MM.1S (cell line): Measurements from ENCODE around the gene FAM186B.

Source experiments
- DNase-seq: peaks from one replicate; pipeline ENCODE4 v3.0.0-alpha.2; 2015
- H2AFZ ChIP-seq: fragments of 300-600 bp; sonication (generic); 2 replicates; pipeline ENCODE4 v1.6.0; 2016; ENCODE audit warnings: antibody characterized with exemption, low read length
- H3F3A ChIP-seq: fragments of 300-600 bp; sonication (generic); 2 replicates; pipeline ENCODE4 v1.6.1; 2016; ENCODE audit warnings: mild to moderate bottlenecking, antibody characterized with exemption, low read length, moderate library complexity, mixed read lengths; ENCODE audit not compliant: insufficient read depth
- H3K27ac ChIP-seq: fragments of 300-600 bp; sonication (generic); 2 replicates; pipeline ENCODE4 v1.5.1; 2016; ENCODE audit warnings: mild to moderate bottlenecking, low read length
- H3K27me3 ChIP-seq: fragments of 300-600 bp; sonication (generic); replicated peaks from 2 replicates; pipeline ENCODE4 v1.6.0; 2016; ENCODE audit warnings: low read length; ENCODE audit not compliant: insufficient read depth
- H3K36me3 ChIP-seq: fragments of 300-600 bp; sonication (generic); replicated peaks from 2 replicates; pipeline ENCODE4 v1.6.1; 2016; ENCODE audit warnings: mild to moderate bottlenecking, low read length, mixed read lengths; ENCODE audit not compliant: insufficient read depth
- H3K4me1 ChIP-seq: fragments of 300-600 bp; sonication (generic); 2 replicates; pipeline ENCODE4 v1.6.1; 2016; ENCODE audit warnings: low read length, mixed read lengths
- H3K4me2 ChIP-seq: fragments of 300-600 bp; sonication (generic); 2 replicates; pipeline ENCODE4 v1.6.0; 2016; ENCODE audit warnings: low read depth, low read length
- H3K4me3 ChIP-seq: fragments of 300-600 bp; sonication (generic); 2 replicates; pipeline ENCODE4 v1.5.1; 2016; ENCODE audit warnings: low read length, mixed read lengths
- H3K79me2 ChIP-seq: fragments of 300-600 bp; sonication (generic); 2 replicates; pipeline ENCODE4 v1.6.1; 2016; ENCODE audit warnings: mixed run types, low read length, mixed read lengths
- H3K9ac ChIP-seq: fragments of 300-600 bp; sonication (generic); 2 replicates; pipeline ENCODE4 v1.6.1; 2016; ENCODE audit warnings: low read length, mixed read lengths
- H3K9me2 ChIP-seq: fragments of 300-600 bp; sonication (generic); replicated peaks from 2 replicates; pipeline ENCODE4 v1.6.1; 2016; ENCODE audit warnings: mild to moderate bottlenecking, low read length, mixed read lengths; ENCODE audit not compliant: insufficient read depth
- H3K9me3 ChIP-seq: fragments of 300-600 bp; sonication (generic); replicated peaks from 2 replicates; pipeline ENCODE4 v1.6.1; 2016; ENCODE audit warnings: mild to moderate bottlenecking, low read length, mixed read lengths; ENCODE audit not compliant: insufficient read depth
- H4K20me1 ChIP-seq: fragments of 300-600 bp; sonication (generic); 2 replicates; pipeline ENCODE4 v1.6.1; 2016; ENCODE audit warnings: mild to moderate bottlenecking, low read length, moderate library complexity, mixed read lengths; ENCODE audit not compliant: insufficient read depth
- CTCF ChIP-seq: fragments of 300-600 bp; sonication (generic); IDR thresholded peaks from 2 replicates; pipeline ENCODE4 v1.5.1; 2016; ENCODE audit warnings: antibody characterized with exemption, low read length, mixed read lengths
- EZH2 ChIP-seq: fragments of 300-600 bp; sonication (generic); optimal IDR thresholded peaks from 2 replicates; pipeline ENCODE3; 2017; ENCODE audit warnings: low read depth, mild to moderate bottlenecking, antibody characterized with exemption, low read length, mixed read lengths
- EZH2phosphoT487 ChIP-seq: fragments of 300-600 bp; sonication (generic); IDR thresholded peaks from 2 replicates; pipeline ENCODE4 v1.6.1; 2018; ENCODE audit warnings: antibody characterized with exemption, low read length

The FAM186B gene

GRCh38 chr12:49540229-49541139, 65.0 kb downstream of the FAM186B start:
- H3K9ac ChIP-seq: no peak overlapping the region
- 0 out of 2 replicates have a peak, but pooled peaks cover 7% of the 10 kb centered on the region for H3F3A ChIP-seq
- TF ChIP-seq EZH2: no peak
- no peak for TF ChIP-seq CTCF
- no peak for TF ChIP-seq EZH2phosphoT487
- no peaks in the 10 kb centered on the region for H3K9me3 ChIP-seq
- DNase-seq: no peak
- no peaks in the 10 kb centered on the region for H4K20me1 ChIP-seq
- H2AFZ ChIP-seq: no peak overlapping the region
- no peaks in the 10 kb centered on the region for H3K36me3 ChIP-seq
- H3K4me1 ChIP-seq: no peaks in the 10 kb centered on the region
- no peaks in the 10 kb centered on the region for H3K79me2 ChIP-seq
- H3K4me2 ChIP-seq: no peak overlapping the region
- no peaks in the 10 kb centered on the region for H3K9me2 ChIP-seq
- no peak overlapping the region for H3K27ac ChIP-seq
- no peak overlapping the region for H3K4me3 ChIP-seq
- peaks cover 35% of the 10 kb centered on the region for H3K27me3 ChIP-seq

- Histone ChIP-seq H3K4me3 (no peak overlapping the region), H3K4me2 (no peak overlapping the region), H4K20me1 (no peaks in the 10 kb centered on the region), H3K27me3 (peaks cover 35% of the 10 kb centered on the region), H2AFZ (no peak overlapping the region), H3K9ac (no peak overlapping the region), H3K9me2 (no peaks in the 10 kb centered on the region), H3K4me1 (no peaks in the 10 kb centered on the region), H3K79me2 (no peaks in the 10 kb centered on the region), H3F3A (0 out of 2 replicates have a peak, but pooled peaks cover 9% of the 10 kb centered on the region), H3K36me3 (no peaks in the 10 kb centered on the region), H3K9me3 (no peaks in the 10 kb centered on the region), H3K27ac (no peak overlapping the region)
- TF ChIP-seq CTCF: no peak
- TF ChIP-seq EZH2phosphoT487: no peak
- TF ChIP-seq EZH2: peak; percentile 92
- DNase-seq: no peak
Measured at GRCh38 chr12:49539406-49540228, 65.8 kb downstream of the FAM186B start.

GRCh38 chr12:49538510-49539403, 66.7 kb downstream of the FAM186B start, which contains the start of gene KCNH3:
Gene KCNH3, plus strand, starts transcription at chr12:49539030. Its CDS starts 387 bp downstream, at chr12:49539417.
- H3F3A ChIP-seq: 0 out of 2 replicates have a peak, but pooled peaks cover 10% of the 10 kb centered on the region
- peak within 1 kb of the TSS; percentile 16; the same call in 1 of the 2 replicates for H3K9ac ChIP-seq
- TF ChIP-seq CTCF (no peak), EZH2phosphoT487 (no peak), EZH2 (no peak)
- H3K4me1 ChIP-seq: no peaks in the 10 kb centered on the region
- no peaks in the 10 kb centered on the region for H4K20me1 ChIP-seq
- H3K4me2 ChIP-seq: peak within 1 kb of the TSS; percentile 99
- no peak within 1 kb of the TSS for H3K27ac ChIP-seq
- no peaks in the 10 kb centered on the region for H3K36me3 ChIP-seq
- no peaks in the 10 kb centered on the region for H3K79me2 ChIP-seq
- DNase-seq: peak; percentile 79
- no peaks in the 10 kb centered on the region for H3K9me2 ChIP-seq
- H2AFZ ChIP-seq: peak within 1 kb of the TSS; percentile 65; the same call in 1 of the 2 replicates
- peak within 1 kb of the TSS; percentile 57 for H3K4me3 ChIP-seq
- peaks cover 35% of the 10 kb centered on the region for H3K27me3 ChIP-seq
- no peaks in the 10 kb centered on the region for H3K9me3 ChIP-seq
